Stimulated activated CD4-positive, alpha-beta T cell treated with anti-CD3 and anti-CD28 coated beads, Interleukin-12 subunit alpha, Interleukin-12 subunit beta, amount 100 ng/mL, for 48 hours (primary cell): Measurements from ENCODE around the gene HEBP1.

ENCODE experiments used
- DNase-seq, 3 donors: peaks; one replicate each; pipeline ENCODE4 v3.0.0-alpha.2; 2020; ENCODE audit warnings: low read depth in 2 of 3, low spot score in 1 of 3

The HEBP1 gene

DNA sequence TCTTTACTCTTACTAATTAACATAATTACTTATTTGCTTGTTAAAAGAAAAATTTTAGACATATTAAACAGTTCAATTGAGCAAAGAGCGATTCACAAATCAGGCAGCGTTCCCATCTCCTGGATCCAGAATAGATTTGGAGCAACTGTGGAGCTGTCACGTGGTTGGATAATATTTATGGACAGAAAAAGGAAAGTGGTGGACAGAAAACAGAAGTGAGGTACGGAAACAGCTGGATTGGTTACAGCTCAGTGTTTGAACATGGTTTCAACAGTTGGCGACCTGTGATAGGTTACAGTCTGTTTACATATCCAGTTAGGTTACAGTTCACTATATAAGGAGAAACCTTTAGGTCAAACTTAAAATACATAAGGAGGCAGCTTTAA, 24.5 kb upstream of the HEBP1 start:
- DNase-seq = no peak

GRCh38 chr12:13023811-13024530, 23.9 kb upstream of the HEBP1 start:
- no peak for DNase-seq

DNA sequence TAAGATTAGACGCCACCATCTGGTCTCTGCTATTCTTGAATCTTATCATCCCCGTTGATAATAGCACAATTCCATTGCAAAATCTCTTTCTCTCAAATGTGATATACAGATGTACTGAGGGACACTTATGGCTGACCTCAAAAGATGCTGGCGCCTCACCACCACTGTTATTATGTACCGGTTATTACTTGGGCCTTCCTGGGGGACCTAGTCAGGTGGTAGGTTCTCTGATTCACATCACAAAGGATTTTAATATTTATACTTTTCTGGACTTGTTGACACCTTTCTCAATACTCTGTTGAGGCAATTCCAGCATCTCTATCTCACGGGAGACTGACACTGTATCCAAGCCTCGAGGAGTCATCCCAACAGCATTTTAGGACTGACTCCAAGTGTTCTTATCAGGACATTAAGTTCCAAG, 22.8 kb upstream of the HEBP1 start:
- no peak for DNase-seq

- DNase-seq = no peak
These were observed 11.0 kb upstream of the HEBP1 start for GRCh38 chr12:13011098-13011497.

GRCh38 chr12:13008741-13009380, 8.8 kb upstream of the HEBP1 start:
- DNase-seq = no peak

- no peak for DNase-seq
These were observed 7.6 kb upstream of the HEBP1 start for GRCh38 chr12:13007496-13008233.

DNA sequence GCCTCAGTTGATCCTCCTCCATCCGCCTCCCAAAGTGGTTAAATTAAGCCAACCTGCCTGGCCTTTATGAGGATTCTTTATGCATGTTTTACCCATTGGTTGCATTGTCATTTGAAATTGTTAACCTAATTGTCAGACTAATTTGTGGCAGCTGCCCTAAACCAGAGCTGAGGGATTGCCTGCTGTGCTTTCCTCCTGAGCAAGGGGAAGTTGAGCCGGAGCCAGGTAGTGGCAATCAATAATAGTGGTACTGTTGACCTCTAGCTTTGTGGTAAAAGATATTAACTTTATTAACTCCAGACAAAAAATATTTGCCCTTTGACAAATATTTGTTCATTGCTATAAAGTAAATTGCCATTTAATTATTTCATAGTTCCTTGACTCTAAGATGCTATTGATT, 5.6 kb upstream of the HEBP1 start:
- no peak for DNase-seq

DNA sequence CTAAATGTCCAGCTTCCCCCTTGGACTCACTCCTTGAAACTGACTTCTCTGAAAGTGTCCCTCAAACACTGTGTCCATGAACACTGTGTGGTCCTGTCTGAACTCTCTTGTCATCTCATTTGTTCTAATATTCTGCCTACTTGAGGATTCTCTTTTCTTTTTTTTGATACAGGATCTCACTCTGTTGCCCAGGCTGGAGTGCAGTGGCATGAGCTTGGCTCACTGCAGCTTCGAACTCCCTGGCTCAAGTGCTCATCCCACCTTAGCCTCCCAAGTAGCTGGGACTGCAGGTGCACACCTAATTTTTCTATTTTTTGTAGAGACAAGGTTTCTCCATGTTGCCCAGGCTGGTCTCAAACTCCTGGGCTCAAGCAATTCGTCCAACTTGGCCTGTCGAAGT, 4.9 kb upstream of the HEBP1 start:
- DNase-seq = no peak

GRCh38 chr12:13004361-13004760, 4.3 kb upstream of the HEBP1 start:
- no peak for DNase-seq

DNA sequence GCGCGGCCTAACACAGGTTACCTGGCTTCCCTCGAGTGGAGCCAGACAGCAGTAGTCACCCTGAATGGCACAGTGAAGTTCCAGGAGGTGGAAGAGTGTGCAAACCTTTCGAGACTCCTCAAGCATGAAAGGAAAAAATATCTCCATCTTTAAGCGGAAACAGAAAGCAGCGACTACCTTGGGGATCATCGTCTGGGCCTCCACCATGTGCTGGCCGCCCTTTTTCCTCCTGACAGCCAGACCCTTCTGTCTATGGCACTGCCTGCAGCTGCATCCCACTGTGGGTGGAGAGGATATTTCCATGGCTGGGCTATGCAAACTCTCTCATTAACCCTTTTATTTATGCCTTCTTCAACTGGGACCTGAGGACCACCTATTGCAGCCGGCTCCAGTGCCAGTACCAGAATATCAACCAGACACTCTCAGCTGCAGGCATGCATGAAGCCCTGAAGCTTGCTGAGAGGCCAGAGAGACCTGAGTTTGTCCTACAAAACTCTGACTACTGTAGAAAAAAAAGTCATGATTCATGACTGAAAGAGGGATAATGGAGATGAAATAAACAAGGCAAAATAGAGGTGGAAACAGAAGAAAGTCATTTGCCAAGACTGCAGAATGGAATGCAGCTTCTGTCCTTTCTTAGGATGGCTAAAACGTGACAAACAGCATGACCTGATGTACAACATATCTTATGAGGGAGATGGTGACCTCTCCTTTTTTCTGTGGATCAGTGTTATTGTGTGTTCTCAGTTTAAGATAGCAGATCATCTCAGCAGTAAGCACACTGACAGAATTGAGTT, 2.4 kb upstream of the HEBP1 start:
- DNase-seq = no peak

DNA sequence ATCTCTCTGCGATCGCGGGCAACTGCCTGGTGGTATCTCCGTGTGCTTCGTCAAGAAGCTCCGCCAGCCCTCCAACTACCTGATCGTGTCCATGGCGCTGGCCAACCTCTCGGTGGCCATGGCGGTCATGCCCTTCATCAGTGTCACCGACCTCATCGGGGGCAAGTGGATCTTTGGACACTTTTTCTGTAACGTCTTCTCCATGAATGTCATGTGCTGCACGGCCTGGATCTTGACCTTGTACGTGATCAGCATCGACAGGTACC, 1.6 kb upstream of the HEBP1 start:
- DNase-seq = no peak

GRCh38 chr12:13000925-13001774, 1.1 kb upstream of the HEBP1 start:
- peak in 1 of 3 donors; percentile 12 for DNase-seq

DNA sequence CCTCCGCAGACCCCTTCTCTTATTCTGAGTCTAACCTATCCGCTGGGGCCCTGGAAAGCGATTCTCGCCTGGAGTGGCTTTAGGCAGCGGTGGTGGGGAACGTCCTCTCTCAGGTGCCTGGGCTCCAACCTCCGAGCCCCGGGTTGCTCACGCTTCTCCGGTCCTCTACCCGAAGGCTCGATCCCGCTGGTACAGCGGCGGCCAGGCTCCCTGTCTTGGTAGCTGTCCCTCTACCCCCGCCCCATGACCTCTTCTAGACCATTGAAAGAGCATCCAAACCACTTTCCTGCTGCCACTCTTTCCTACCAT, 505 bp upstream of the HEBP1 start:
- peak in 1 of 3 donors; percentile 29 for DNase-seq

- no peak for DNase-seq
These were observed 650 bp downstream of the HEBP1 start for GRCh38 chr12:12999271-12999958.

GRCh38 chr12:12998248-12998647, 1.8 kb downstream of the HEBP1 start:
- DNase-seq = no peak

DNA sequence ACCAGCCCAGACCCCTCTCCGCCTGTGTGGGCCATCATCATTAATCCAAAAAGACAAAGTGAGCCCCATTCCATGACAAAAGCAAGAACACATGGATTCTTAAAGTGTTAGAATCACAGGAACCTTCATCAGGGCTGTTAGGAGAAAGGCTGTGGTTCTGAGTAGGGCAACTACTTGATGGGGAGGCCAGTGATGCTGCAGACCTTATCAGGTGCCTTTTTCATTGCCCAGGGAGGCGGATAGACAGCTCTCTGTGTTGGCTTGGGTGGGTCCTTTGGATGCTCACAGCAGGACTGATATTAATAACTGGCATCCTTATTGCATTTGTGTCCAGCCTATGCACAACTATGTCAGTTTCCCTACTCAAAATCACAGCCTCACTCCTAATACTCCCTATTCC, 2.3 kb downstream of the HEBP1 start:
- DNase-seq = no peak

DNA sequence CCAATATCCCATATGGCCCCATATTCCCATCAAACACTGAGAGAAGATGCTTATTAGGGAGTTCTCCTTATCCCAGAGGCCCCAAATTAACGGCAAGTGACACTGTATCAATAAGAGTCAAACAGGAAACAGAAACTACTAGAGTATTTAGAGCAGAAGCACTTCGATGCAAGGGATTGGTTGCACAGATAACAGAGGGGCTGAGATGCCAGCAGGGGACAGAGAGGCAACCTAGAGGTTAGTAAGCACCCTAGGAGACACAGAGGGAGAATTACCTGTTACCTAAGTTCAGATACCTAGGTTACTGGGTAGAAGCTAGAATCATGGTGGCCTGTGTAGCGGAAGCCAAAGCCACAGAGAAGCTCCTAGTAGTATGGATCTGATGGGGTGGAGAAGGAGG, 2.9 kb downstream of the HEBP1 start:
- no peak for DNase-seq

DNA sequence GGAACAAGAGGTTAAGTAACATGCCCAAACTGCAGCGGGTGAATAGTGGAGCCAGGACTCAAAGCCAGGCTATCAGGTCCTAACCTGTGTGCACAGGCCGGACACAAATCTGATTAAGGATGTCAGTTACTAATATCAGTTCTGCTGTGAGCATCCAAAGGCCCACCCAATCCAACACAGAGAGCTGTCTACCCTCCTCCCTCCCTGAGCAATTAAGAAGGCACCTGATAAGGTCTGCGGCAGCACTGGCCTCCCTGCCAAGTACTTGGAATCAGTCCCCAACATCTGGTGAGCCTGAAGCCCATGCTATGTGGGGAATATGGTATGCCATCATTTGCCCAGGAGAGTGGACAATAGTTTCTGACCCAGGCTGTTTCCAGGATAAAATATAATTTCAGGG, 3.9 kb downstream of the HEBP1 start:
- no peak for DNase-seq

GRCh38 chr12:12995088-12995487, 5.0 kb downstream of the HEBP1 start:
- no peak for DNase-seq

DNA sequence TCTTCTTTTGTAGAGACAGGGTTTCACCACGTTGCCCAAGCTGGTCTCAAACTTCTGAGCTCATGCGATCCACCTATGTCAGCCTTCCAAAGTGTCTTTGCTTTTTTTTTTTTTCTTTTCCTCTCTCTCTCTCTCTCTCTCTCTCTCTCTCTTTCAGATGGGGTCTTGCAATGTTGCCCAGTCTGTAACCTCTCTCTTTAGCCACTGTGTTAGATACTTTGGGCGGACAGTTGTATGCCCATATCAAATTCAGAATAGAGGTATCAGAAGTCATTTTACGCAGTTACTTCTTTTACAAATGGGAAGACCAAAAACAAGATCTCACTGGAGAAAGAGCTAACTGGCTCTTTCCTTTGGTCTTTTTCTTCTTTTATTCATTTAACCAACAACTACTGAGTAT, 6.7 kb downstream of the HEBP1 start:
- no peak for DNase-seq
